ENCODE data around the gene CACNG7. TPM values are rescaled to one million over a fixed set of nuclear protein-coding genes. Genes with fewer than 3 reads are reported as not detected.
A peak's percentile ranks its signal among the peaks of the same experiment; 100 is the strongest.

The CACNG7 gene
- total RNA-seq, 4 donors from 2014 or later = not detected

DNA sequence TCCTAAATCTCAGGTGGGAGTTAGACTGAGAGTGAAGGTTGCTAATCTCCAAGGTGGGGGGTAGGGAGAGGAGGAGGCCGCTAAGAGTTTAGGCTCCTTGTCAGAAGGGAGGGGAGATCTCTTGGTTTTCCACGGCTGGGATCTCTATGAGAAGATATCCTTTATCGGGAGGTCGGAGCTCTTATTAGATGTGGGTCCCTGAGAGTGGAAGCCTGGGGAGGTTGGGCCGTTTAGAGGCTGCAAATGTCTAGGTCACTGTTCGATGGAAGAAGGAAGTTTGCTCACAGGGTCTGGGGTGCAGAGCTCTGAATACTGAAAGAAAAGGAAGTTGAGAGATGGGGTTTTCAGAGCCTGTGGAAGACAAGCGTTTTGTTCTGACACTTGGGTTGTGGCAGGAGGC, 37.6 kb upstream of the CACNG7 start:
- Histone ChIP-seq H3K27ac (peak overlapping the region in 1 of 4 donors; percentile 25), H3K4me1 (peaks cover 0 to 61% (median 1%) of the 10 kb centered on the region in 4 donors), H3K4me3 (peak overlapping the region in 1 of 4 donors; percentile 69), H3K36me3 (peaks cover 0 to 31% (median 0%) of the 10 kb centered on the region in 3 donors), H3K9me3 (no peaks in the 10 kb centered on the region), H3K27me3 (no peaks in the 10 kb centered on the region)
- TF ChIP-seq, protein P1, sequence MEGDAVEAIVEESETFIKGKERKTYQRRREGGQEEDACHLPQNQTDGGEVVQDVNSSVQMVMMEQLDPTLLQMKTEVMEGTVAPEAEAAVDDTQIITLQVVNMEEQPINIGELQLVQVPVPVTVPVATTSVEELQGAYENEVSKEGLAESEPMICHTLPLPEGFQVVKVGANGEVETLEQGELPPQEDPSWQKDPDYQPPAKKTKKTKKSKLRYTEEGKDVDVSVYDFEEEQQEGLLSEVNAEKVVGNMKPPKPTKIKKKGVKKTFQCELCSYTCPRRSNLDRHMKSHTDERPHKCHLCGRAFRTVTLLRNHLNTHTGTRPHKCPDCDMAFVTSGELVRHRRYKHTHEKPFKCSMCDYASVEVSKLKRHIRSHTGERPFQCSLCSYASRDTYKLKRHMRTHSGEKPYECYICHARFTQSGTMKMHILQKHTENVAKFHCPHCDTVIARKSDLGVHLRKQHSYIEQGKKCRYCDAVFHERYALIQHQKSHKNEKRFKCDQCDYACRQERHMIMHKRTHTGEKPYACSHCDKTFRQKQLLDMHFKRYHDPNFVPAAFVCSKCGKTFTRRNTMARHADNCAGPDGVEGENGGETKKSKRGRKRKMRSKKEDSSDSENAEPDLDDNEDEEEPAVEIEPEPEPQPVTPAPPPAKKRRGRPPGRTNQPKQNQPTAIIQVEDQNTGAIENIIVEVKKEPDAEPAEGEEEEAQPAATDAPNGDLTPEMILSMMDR (IDR thresholded peaks at IDR 0.05) = no peak
- no peak for TF ChIP-seq POLR2A (IDR thresholded peaks at IDR 0.05)
- DNase-seq = no peak

DNA sequence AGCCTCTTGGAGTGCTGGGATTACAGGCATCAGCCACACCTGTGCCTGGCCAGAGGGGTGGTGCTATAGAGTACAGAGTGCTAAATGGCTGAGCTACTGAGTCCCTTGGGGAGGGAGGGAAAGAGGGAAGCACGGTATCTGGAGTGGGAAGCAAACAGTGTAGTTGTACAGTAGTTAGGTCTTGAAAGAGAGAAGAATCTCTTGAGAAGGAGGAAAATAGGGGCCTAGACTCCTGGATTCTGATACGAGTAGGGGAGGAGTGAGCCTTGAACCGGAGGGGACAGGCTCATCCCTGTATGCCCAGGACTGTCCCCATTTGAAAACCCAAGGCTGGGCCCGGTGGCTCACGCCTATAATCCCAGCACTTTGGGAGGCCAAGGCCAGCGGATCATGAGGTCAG, 36.3 kb upstream of the CACNG7 start:
- H3K4me3 ChIP-seq = no peak overlapping the region
- H3K4me1 ChIP-seq = peaks cover 0 to 52% (median 0%) of the 10 kb centered on the region in 4 donors
- no peak for TF ChIP-seq POLR2A (IDR thresholded peaks at IDR 0.05)
- TF ChIP-seq, protein P1 (IDR thresholded peaks at IDR 0.05) = no peak
- no peaks in the 10 kb centered on the region for H3K27me3 ChIP-seq
- no peaks in the 10 kb centered on the region for H3K9me3 ChIP-seq
- DNase-seq = no peak
- no peak overlapping the region for H3K27ac ChIP-seq
- H3K36me3 ChIP-seq = peaks cover 0 to 31% (median 0%) of the 10 kb centered on the region in 3 donors

DNA sequence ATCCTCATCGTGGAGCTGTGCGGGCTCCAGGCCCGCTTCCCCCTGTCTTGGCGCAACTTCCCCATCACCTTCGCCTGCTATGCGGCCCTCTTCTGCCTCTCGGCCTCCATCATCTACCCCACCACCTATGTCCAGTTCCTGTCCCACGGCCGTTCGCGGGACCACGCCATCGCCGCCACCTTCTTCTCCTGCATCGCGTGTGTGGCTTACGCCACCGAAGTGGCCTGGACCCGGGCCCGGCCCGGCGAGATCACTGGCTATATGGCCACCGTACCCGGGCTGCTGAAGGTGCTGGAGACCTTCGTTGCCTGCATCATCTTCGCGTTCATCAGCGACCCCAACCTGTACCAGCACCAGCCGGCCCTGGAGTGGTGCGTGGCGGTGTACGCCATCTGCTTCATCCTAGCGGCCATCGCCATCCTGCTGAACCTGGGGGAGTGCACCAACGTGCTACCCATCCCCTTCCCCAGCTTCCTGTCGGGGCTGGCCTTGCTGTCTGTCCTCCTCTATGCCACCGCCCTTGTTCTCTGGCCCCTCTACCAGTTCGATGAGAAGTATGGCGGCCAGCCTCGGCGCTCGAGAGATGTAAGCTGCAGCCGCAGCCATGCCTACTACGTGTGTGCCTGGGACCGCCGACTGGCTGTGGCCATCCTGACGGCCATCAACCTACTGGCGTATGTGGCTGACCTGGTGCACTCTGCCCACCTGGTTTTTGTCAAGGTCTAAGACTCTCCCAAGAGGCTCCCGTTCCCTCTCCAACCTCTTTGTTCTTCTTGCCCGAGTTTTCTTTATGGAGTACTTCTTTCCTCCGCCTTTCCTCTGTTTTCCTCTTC, 35.1 kb upstream of the CACNG7 start:
- no peak for TF ChIP-seq POLR2A (IDR thresholded peaks at IDR 0.05)
- TF ChIP-seq, protein P1 (IDR thresholded peaks at IDR 0.05) = no peak
- H3K9me3 ChIP-seq = no peaks in the 10 kb centered on the region
- peaks cover 0 to 31% (median 0%) of the 10 kb centered on the region in 3 donors for H3K36me3 ChIP-seq
- peaks cover 0 to 52% (median 0%) of the 10 kb centered on the region in 4 donors for H3K4me1 ChIP-seq
- peak overlapping the region in 2 of 4 donors; percentile 30 to 42 for H3K27ac ChIP-seq
- DNase-seq = no peak
- H3K27me3 ChIP-seq = no peaks in the 10 kb centered on the region
- H3K4me3 ChIP-seq = no peak overlapping the region

DNA sequence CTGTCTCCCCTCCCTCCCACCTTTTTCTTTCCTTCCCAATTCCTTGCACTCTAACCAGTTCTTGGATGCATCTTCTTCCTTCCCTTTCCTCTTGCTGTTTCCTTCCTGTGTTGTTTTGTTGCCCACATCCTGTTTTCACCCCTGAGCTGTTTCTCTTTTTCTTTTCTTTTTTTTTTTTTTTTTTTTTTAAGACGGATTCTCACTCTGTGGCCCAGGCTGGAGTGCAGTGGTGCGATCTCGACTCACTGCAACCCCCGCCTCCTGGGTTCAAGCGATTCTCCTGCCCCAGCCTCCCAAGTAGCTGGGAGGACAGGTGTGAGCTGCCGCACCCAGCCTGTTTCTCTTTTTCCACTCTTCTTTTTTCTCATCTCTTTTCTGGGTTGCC, 34.5 kb upstream of the CACNG7 start:
- no peak for DNase-seq
- peaks cover 0 to 55% (median under 1%) of the 10 kb centered on the region in 4 donors for H3K4me1 ChIP-seq

DNA sequence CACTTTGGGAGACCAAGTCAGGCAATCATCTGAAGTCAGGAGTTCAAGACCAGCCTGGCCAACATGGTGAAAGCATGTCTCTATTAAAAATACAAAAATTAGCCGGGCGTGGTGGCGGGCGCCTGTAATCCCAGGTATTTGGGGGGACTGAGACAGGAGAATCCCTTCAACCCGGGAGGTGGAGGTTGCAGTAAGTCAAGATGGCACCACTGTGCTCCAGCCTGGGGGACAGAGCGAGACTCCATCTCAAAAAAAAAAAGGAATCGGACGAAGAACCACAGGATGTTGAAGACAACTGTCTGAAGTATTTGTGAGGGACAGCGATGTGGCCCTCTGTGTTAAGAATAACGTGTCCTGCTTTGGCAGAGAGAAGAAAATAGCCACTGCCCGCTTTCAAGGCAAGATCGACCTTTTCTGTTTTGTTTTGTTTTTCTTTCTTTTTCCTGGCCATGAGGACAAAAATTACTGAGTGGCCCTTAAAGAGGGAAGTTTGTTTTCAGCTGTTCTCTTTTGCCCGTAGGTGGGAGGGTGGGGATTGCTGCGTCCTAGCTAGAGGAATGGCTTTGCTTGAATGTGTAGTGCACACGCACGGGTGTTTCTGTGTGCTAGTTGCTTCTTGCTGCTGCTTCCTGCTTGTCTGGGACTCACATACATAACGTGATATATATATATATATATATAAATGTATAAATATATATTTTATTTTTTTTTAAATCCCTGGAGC, 33.3 kb upstream of the CACNG7 start:
- H3K27me3 ChIP-seq = no peaks in the 10 kb centered on the region
- H3K4me1 ChIP-seq = peaks cover 0 to 48% (median 1%) of the 10 kb centered on the region in 4 donors
- no peak overlapping the region for H3K4me3 ChIP-seq
- H3K27ac ChIP-seq = no peak overlapping the region
- no peaks in the 10 kb centered on the region for H3K9me3 ChIP-seq
- peaks cover 0 to 28% (median 0%) of the 10 kb centered on the region in 3 donors for H3K36me3 ChIP-seq
- TF ChIP-seq, protein P1 (IDR thresholded peaks at IDR 0.05) = no peak
- no peak for TF ChIP-seq POLR2A (IDR thresholded peaks at IDR 0.05)
- no peak for DNase-seq

More for the DNA sequence above, 34.5 kb upstream of the CACNG7 start:
- Histone ChIP-seq H3K27ac (peak overlapping the region in 2 of 4 donors; percentile 30 to 42), H3K9me3 (no peaks in the 10 kb centered on the region), H3K36me3 (peaks cover 0 to 31% (median 0%) of the 10 kb centered on the region in 3 donors), H3K27me3 (no peaks in the 10 kb centered on the region), H3K4me3 (no peak overlapping the region)
- no peak for TF ChIP-seq POLR2A (IDR thresholded peaks at IDR 0.05)
- TF ChIP-seq, protein P1 (IDR thresholded peaks at IDR 0.05) = no peak
